HPDE6-E6E7 (cell line): ENCODE results near the gene ADAM23.
"Not testable (repeated sequence)": the region's sequence is repeated elsewhere in the genome, so short reads cannot be mapped to it uniquely, and the experiment has no call there.

ENCODE experiments used
- DNase-seq: peaks from one replicate; pipeline ENCODE4 v3.0.0; 2011; ENCODE audit warnings: missing footprints; ENCODE audit errors: extremely low spot score

ADAM23 gene

GRCh38 chr2:206442833-206443734 lies at the start of gene ADAM23:
Gene ADAM23, plus strand, starts transcription at chr2:206443532. Its CDS starts 335 bp downstream, at chr2:206443867.
- peak; percentile 10 for DNase-seq

- no peak for DNase-seq
Measured at GRCh38 chr2:206396211-206396610, 47.1 kb upstream of the ADAM23 start.

GRCh38 chr2:206402956-206403569 lies 40.3 kb upstream of the ADAM23 start:
- DNase-seq, result not testable (repeated sequence)

DNA sequence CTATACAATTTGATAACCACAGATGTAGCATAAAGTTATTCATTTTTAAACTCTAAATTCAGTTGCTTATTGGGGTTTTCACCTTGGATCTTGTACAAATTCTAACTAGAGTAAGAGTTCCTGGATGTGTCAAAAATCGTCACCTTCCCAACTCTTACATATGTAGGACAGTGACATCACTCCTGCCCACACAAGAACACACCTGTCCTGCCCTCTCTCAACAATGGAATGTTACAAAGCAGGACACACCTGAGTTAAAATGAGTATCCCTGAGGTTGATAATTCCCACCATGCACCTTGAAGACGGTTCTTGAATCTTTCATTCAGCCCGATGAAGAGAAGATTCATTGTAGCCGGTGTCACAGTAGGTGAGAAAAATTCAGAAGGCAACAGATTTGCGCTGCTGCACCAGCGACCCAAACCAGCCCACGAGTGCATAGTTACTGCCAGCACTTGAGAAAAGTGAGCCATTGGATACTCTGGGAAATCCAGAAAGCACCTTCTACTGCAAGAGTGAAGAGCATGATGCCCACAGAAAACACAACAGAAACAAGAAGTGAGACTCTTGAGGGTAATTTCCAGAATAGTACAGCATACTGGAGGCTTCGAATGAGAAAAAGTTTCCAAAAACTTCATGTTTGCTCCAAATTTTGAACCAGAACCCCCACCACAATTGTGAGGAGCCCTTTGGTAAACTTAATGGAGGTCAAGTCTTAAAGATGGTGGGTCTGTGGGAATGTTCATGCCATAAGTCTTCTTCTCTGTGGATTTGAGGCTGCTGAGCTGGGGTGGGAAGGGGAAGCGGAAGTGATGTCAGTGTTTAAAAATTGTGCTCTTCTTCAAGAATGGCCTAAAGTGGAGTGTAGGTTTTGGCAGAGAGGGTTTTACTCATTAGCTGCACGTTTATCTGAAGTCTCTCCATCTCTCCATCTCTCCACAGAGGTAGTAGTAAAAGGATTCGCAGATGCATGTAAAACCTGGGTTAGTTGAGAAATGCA lies 34.7 kb upstream of the ADAM23 start:
- no peak for DNase-seq

GRCh38 chr2:206410714-206411113 lies 32.6 kb upstream of the ADAM23 start:
- DNase-seq, result no peak

GRCh38 chr2:206415618-206416243 lies 27.6 kb upstream of the ADAM23 start:
- no peak for DNase-seq

DNA sequence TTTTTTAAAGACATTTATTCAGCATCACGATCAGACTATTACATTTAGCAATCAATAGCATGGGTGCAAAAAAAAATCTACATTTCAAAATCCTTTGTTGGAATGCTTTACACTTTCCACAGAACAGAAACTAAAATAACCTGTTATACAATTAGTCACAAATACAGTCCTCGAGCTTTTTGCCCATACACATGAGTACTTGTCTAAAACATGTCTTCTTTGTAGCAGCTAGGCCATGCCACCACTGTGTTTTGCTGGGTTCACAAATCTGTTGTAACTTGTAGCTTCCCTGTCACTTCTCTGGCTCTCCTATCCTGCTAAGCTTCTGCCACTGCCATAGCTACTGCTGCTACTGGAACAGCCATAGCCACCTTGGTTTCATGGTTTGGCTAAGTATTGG lies 24.4 kb upstream of the ADAM23 start:
- DNase-seq, result no peak

DNA sequence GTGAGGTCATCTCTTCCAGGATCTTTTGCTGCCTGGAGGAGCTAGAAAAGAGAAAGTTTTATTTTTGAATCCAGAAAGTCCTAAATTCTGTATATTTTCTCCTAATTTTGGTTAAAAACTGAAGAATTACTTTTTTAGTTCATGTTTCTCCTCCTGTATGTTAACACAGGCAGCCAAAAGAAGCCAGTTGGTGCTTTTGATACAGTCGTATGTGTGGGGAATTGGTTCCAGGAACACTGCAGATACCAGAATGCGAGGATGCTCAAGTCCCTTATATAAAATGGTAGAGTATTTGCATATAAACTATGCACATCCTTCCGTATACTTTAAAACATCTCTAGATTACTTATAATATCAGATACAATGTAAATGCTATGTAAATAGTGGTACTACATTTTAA lies 22.6 kb upstream of the ADAM23 start:
- no peak for DNase-seq

- no peak for DNase-seq
Measured at GRCh38 chr2:206422493-206422892, 20.8 kb upstream of the ADAM23 start.

DNA sequence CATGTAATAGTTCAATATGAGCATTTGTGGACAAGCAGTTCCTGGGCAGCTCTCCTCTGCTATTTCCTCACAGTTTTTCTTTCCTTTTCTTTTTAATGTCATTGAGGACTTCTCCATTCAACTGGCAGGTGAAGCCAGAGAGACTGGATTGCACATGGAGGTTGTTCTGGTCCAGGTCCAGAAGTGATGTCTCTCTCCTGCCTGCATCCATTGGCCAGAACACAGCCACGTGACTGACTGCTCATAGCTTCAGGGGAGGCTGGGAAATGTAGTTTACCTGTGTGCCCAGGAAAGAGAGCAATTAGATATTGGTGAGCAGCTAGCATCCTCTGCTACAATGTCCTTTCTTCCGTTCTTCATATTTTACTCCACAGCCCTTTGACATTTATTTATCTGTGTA lies 20.2 kb upstream of the ADAM23 start:
- no peak for DNase-seq

GRCh38 chr2:206424134-206424533 lies 19.2 kb upstream of the ADAM23 start:
- DNase-seq, result no peak

DNA sequence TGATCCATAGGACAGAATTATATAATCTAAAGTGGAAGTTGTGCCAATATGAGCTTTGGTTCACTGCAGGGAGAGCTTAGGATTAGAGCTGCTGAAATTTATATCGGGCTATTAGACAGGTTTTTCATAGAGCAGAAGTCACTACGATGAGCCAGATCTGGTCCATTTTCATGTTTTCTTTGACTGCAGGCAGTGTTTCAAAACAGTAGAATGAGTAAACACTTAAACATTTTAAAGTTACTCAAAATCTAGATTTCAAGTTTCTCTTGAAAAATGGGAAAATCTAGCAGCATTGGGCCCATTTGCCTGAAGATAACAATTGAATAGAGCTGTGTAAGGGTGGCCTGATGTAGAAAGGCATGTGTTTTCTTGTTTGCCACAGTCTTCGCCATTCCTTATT lies 14.5 kb upstream of the ADAM23 start:
- DNase-seq, result no peak

DNA sequence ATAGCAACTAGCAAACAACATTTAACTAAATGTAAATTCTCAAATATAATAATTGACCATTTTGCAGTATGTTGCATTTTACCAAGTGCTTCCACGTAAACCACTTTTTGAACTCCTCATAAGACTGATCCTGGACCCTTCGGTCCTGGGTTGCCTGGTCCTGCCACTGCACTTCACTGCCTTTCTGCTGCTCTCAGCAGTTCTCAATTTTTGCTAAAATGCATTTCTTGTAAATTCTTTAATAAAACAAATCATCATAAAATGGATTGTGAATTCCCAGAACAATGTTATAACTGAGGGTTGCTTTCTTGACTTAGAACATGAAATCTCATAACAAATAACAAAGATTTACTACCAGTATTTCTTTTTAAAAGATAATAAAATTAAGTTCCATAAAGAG lies 12.9 kb upstream of the ADAM23 start:
- DNase-seq, result no peak

DNA sequence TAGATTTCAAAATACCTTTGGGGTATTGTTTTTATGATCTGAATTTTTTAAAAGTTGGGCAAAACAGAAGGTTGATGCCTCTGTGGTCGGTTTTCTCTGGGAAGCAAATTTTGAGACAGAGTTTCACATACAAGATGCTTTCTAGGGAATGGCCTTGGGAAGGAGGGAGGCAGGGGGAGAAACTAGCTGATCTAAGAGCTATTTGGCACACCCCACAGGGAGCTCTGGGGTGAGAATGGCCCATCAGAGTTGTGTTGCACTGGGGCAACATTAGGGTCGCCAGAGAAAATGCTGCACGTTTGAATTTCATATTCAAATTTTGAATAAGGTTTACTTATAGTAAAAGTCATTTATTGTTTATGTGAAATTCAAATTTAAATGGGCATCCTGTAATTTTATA lies 11.9 kb upstream of the ADAM23 start:
- no peak for DNase-seq

GRCh38 chr2:206432193-206433082 lies 10.9 kb upstream of the ADAM23 start:
- no peak for DNase-seq

- no peak for DNase-seq
Measured at GRCh38 chr2:206433190-206433589, 10.1 kb upstream of the ADAM23 start.

GRCh38 chr2:206433686-206434085 lies 9.6 kb upstream of the ADAM23 start:
- no peak for DNase-seq

GRCh38 chr2:206435742-206436141 lies 7.6 kb upstream of the ADAM23 start:
- no peak for DNase-seq

- no peak for DNase-seq
Measured at GRCh38 chr2:206438196-206438724, 5.1 kb upstream of the ADAM23 start.

GRCh38 chr2:206442474-206442832 lies 879 bp upstream of the ADAM23 start:
- DNase-seq, result no peak
